GM10248 (cell line): ENCODE data around the gene SNAI3.

Source experiments
- CTCF ChIA-PET: fragments of 300-600 bp; sonication (Branson Sonifier 250); formaldehyde crosslinking; extraction: SDS; loops from one replicate; lab custom pipeline; 2021; ENCODE audit warnings: antibody characterized with exemption; lab: Yijun Ruan, JAX
- POLR2A ChIA-PET: fragments of 350-650 bp; sonication (Branson Sonifier 250); formaldehyde crosslinking; extraction: SDS; loops from one replicate; lab custom pipeline; 2020; ENCODE audit warnings: antibody characterized with exemption; lab: Yijun Ruan, JAX
- DNase-seq: peaks from one replicate; pipeline ENCODE4 v3.0.0; 2012; ENCODE audit errors: extremely low spot score
- TF ChIP-seq, protein P1 (sequence below): IDR thresholded peaks from 2 replicates; pipeline ENCODE4 v1.5.1; 2012; ENCODE audit warnings: mild to moderate bottlenecking, low read depth; ENCODE audit errors: extremely low read depth, missing control alignments, control extremely low read depth

SNAI3 gene

DNA sequence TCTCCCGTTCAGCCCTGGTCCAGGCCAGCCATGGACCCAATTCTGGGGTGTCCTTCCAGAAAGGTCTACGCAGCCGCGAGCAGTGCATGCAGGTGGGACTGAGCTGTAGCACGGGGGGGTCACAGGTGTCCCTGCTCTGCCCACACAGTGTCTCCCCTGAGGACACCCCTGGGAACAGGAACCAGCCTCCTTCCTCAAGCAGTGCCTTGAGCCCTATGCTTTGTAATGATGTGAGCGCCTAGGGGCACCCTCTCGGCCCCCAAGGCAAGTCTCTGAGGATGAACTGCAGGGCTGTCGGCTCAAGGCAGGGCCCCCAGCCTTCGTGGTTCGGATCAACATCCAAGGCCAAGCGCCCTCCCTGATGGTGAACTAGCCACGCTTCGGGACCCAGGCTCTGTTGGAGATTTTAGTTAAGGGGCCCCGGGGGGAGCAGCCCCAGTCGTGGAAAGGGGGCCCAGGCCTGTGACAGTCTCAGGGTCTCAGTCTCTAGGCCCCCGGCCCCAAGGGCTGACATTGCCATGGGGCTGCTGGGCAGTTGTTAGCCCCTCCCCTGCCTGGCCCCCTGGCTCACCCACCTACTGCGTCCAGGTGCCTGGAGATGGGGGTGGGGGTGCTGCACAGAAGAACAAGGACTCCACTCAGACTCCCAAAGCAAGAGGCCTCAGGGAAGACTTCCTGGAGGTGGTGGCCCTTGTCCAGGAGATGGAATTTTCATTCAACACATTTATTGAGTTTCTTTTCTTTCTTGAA is 45.6 kb downstream of the SNAI3 start:
- ChIA-PET POLR2A (interaction anchor here (0.6 kb wide), 1 partner anchor 9 kb away, joined by 3 read pairs; no protein-coding TSS in a partner anchor), CTCF (no interaction called here)
- TF ChIP-seq, protein P1, sequence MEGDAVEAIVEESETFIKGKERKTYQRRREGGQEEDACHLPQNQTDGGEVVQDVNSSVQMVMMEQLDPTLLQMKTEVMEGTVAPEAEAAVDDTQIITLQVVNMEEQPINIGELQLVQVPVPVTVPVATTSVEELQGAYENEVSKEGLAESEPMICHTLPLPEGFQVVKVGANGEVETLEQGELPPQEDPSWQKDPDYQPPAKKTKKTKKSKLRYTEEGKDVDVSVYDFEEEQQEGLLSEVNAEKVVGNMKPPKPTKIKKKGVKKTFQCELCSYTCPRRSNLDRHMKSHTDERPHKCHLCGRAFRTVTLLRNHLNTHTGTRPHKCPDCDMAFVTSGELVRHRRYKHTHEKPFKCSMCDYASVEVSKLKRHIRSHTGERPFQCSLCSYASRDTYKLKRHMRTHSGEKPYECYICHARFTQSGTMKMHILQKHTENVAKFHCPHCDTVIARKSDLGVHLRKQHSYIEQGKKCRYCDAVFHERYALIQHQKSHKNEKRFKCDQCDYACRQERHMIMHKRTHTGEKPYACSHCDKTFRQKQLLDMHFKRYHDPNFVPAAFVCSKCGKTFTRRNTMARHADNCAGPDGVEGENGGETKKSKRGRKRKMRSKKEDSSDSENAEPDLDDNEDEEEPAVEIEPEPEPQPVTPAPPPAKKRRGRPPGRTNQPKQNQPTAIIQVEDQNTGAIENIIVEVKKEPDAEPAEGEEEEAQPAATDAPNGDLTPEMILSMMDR = no peak
- DNase-seq = no peak

DNA sequence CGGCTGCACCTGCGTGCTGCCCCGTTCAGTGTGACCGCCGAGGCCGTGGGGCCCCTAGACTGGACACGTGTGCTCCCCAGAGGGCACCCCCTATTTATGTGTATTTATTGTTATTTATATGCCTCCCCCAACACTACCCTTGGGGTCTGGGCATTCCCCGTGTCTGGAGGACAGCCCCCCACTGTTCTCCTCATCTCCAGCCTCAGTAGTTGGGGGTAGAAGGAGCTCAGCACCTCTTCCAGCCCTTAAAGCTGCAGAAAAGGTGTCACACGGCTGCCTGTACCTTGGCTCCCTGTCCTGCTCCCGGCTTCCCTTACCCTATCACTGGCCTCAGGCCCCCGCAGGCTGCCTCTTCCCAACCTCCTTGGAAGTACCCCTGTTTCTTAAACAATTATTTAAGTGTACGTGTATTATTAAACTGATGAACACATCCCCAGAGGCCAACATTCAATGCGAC is 46.2 kb downstream of the SNAI3 start:
- DNase-seq = no peak
- TF ChIP-seq, protein P1 = no peak
- ChIA-PET POLR2A (interaction anchor here (0.6 to 1.6 kb wide), 2 partner anchors 9 to 23 kb away, joined by 3 to 4 read pairs; partner anchors contain the start of gene MVD), CTCF (interaction anchor here (1.2 to 1.8 kb wide), 3 partner anchors 10 to 97 kb away, joined by 4 to 7 read pairs (median 4); no protein-coding TSS in a partner anchor)

DNA sequence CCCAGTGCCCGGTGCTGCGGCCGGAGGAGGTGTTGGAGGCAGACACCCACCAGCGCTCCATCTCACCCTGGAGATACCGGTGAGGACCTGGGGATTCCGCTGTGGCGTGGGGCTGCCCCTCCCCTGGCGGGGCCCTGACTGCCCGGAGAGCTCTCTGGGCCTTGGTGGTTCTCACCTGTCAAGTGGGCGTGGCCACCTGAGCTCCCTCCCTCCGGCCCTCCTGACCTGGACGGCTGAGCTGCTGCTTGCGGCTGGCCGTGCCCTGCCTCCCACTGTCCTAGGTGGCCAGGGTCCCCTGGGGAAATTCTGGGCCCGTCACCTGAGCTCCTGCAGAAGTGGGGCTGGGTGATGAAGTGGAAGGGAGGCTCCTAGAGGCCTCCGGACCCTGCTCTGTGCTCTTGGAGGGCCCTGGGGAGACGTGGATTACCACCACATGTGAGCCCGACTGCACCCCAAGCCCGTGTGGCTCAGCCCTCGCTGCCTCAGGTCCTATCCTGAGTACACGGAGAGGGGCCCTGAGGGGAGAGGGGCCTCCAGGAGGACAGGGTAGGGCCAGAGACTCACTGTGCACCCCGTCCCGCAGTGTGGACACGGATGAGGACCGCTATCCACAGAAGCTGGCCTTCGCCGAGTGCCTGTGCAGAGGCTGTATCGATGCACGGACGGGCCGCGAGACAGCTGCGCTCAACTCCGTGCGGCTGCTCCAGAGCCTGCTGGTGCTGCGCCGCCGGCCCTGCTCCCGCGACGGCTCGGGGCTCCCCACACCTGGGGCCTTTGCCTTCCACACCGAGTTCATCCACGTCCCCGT is 46.9 kb downstream of the SNAI3 start:
- ChIA-PET POLR2A (interaction anchor here (1.6 kb wide), 1 partner anchor 23 kb away, joined by 4 read pairs; the partner anchor contains the start of gene MVD), CTCF (interaction anchor here (1.2 to 1.8 kb wide), 4 partner anchors 10 to 98 kb away, joined by 3 to 7 read pairs (median 4); no protein-coding TSS in a partner anchor)
- no peak for DNase-seq
- TF ChIP-seq, protein P1 = no peak

DNA sequence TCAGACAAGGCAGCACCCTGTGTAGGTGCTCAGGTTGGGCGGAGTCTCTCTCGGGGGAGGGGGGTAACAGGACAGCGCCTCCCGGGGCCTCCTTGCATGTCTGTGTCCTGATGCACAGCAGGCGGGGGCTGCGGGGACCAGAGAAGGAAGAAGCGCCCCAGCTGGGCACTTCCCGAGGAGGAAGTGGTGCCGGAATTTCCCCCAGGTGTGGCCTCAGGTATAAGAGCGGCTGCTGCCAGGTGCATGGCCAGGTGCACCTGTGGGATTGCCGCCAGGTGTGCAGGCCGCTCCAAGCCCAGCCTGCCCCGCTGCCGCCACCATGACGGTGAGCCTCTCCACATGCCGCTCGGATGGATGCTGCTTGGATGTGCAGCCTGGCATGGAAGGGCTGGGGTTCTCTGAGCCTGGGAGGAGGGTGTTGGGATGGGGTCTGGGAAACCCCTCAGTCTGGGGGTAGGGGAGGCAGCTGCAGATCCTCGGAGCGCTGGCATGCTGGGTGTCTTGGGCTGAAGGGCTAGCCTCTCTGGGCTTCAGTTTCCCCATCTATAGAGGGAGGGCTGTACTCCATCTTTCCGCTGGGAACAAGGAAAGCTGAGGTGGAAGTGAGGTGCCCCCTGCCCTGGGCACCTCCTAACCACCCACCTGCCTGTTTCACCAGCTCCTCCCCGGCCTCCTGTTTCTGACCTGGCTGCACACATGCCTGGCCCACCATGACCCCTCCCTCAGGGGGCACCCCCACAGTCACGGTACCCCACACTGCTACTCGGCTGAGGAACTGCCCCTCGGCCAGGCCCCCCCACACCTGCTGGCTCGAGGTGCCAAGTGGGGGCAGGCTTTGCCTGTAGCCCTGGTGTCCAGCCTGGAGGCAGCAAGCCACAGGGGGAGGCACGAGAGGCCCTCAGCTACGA is 47.7 kb downstream of the SNAI3 start, which contains the start of gene IL17C:
IL17C (plus strand) TSS at position 250 of the 908 bp plus-strand sequence; CDS start at position 320, 70 bp downstream.
- no peak for DNase-seq
- TF ChIP-seq, protein P1 = no peak
- POLR2A ChIA-PET = interaction anchor here (1.6 kb wide), 1 partner anchor 24 kb away, joined by 4 read pairs; the partner anchor contains the start of gene MVD
- CTCF ChIA-PET = interaction anchor here (1.2 to 1.8 kb wide), 5 partner anchors 11 to 99 kb away, joined by 3 to 7 read pairs (median 4); no protein-coding TSS in a partner anchor

DNA sequence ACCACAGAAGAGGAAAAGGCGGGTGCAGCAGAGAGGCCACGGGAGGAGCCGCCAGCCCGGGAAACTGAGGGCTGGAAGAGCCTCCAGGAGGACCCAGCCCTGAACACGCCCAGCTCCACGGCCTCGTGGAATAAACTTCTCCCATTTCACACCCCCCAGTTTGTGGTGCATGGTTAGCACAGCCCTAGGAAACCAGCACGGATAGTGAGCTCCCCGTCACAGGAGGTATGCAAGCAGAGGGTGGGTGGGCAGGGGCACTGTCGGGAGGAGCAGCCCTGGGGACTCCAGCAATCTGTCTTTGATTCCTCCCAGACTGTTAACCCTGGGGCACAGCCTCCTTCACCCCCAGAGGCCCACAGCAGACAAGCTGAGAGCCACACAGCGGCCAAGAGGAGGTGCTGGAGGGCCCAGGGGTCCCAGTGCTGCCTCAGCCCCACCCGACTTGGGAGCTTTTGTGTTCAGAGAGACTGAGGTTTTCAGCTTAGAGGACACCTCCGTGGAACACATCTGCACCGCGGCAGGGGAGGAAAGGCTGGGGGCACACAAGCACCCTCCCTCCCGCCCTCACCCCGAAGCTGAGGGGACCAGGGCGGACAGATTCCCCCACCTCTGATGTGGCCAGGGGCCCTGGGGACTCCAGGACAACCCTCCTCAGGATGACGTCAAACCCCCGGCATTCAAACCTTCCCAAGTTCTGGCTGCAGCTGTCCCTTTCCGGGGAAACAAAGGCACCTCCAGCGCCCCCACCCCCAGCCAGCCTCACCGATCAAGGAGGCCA is 49.6 kb downstream of the SNAI3 start:
- DNase-seq = no peak
- ChIA-PET POLR2A (interaction anchor here (0.6 kb wide), 1 partner anchor 37 kb away, joined by 4 read pairs; no protein-coding TSS in a partner anchor), CTCF (interaction anchor here (0.9 to 1.7 kb wide), 3 partner anchors 10 to 101 kb away, joined by 3 to 4 read pairs (median 4); no protein-coding TSS in a partner anchor)
- TF ChIP-seq, protein P1 = no peak
